SH-SY5Y (cell line): ENCODE measurements around the gene FAM168A.

Experiments used
- GATA2 ChIP-seq: IDR thresholded peaks from 2 replicates; pipeline ENCODE4 v1.6.1; 2011; ENCODE audit warnings: mild to moderate bottlenecking, low read depth, low read length
- GATA3 ChIP-seq: IDR thresholded peaks from 2 replicates; pipeline ENCODE4 v1.6.1; 2011; ENCODE audit warnings: low read depth, mild to moderate bottlenecking, low read length, moderate library complexity

- TF ChIP-seq GATA3, result no peak
- no peak for TF ChIP-seq GATA2
Observed at GRCh38 chr11:73380331-73380730, 217.6 kb downstream of the FAM168A start.
